COLO668 (cell line): Measurements from ENCODE around the gene GHR.

Experiments
- DNase-seq: peaks from one replicate; lab custom pipeline; 2025; ENCODE audit not compliant: unreplicated experiment; lab: John Stamatoyannopoulos, UW

The GHR gene

GRCh38 chr5:42638972-42639371, 215.7 kb downstream of the GHR start:
- no peak for DNase-seq

GRCh38 chr5:42640835-42641234, 217.6 kb downstream of the GHR start:
- no peak for DNase-seq

GRCh38 chr5:42641336-42642005, 218.2 kb downstream of the GHR start:
- peak; percentile 20 for DNase-seq

- DNase-seq: no peak
Measured at GRCh38 chr5:42642006-42642405, 218.8 kb downstream of the GHR start.

- no peak for DNase-seq
Measured at GRCh38 chr5:42643360-42643759, 220.1 kb downstream of the GHR start.

GRCh38 chr5:42645138-42645537, 221.9 kb downstream of the GHR start:
- DNase-seq: no peak

- no peak for DNase-seq
Measured at GRCh38 chr5:42648036-42648435, 224.8 kb downstream of the GHR start.

GRCh38 chr5:42648915-42649314, 225.7 kb downstream of the GHR start:
- DNase-seq: no peak

- DNase-seq: no peak
Measured at GRCh38 chr5:42650084-42650483, 226.8 kb downstream of the GHR start.

- DNase-seq: no peak
Measured at GRCh38 chr5:42653705-42654104, 230.5 kb downstream of the GHR start.

- no peak for DNase-seq
Measured at GRCh38 chr5:42654645-42655044, 231.4 kb downstream of the GHR start.

- no peak for DNase-seq
Measured at GRCh38 chr5:42655982-42656650, 232.9 kb downstream of the GHR start.

GRCh38 chr5:42656651-42657015, 233.4 kb downstream of the GHR start:
- DNase-seq: no peak

- peak; percentile 5 for DNase-seq
Measured at GRCh38 chr5:42659869-42660268, 236.6 kb downstream of the GHR start.

- DNase-seq: no peak
Measured at GRCh38 chr5:42665857-42666256, 242.6 kb downstream of the GHR start.

GRCh38 chr5:42666869-42667268, 243.6 kb downstream of the GHR start:
- peak; percentile 44 for DNase-seq

- DNase-seq: no peak
Measured at GRCh38 chr5:42668254-42668653, 245.0 kb downstream of the GHR start.

- DNase-seq: no peak
Measured at GRCh38 chr5:42672925-42673324, 249.7 kb downstream of the GHR start.

GRCh38 chr5:42675602-42676001, 252.4 kb downstream of the GHR start:
- DNase-seq: no peak

GRCh38 chr5:42676362-42676761, 253.1 kb downstream of the GHR start:
- no peak for DNase-seq

GRCh38 chr5:42677156-42677842, 254.1 kb downstream of the GHR start:
- no peak for DNase-seq

GRCh38 chr5:42680046-42680445, 256.8 kb downstream of the GHR start:
- no peak for DNase-seq
